Activated CD4-positive, alpha-beta T cell treated with anti-CD3 and anti-CD28 coated beads, Interleukin-2, amount 50 U/mL, for 48 hours (primary cell): ENCODE results near the gene IL11RA.

Experiments used
- DNase-seq, 2 experiments: peaks; one replicate each; pipeline ENCODE4 v3.0.0-alpha.2; 2020

IL11RA gene

DNA sequence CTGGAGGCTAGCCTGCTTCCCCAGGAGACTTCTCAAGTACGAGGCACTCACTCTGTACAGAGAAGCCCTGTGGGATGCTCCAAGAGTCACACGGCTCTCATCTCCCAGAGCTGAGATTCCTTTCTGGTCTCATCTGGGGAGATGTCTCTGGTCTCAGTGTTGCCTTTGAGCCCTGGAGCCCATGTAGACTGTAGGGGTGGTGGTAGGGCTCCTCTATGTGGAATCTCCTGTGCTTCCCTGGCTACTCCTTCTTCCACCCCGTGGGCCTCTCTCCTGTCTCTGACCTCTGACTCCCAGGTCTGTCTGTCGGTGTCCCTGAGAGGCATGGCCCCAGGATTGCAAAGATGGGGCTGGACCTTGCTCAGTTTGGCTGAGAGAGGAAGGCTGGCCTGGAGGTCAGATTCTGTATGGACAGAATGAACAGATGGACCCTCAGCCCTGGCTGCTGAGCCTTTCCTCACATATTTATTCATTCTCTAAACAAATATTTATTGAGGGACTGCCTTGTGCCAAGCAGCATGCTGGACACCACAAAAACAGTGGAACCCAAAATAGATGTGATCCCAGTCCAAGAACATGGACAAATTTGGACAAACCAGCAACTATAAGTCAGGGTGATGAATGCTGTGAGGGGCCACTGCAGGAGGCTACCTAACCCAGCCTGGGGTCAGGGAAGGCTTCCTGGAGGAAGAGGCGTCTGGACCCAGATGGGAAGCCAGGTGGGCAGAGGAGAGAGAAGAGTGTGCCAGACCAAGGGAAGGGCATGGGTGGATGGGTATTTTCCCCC is 36.5 kb downstream of the IL11RA start:
- DNase-seq: no peak

DNA sequence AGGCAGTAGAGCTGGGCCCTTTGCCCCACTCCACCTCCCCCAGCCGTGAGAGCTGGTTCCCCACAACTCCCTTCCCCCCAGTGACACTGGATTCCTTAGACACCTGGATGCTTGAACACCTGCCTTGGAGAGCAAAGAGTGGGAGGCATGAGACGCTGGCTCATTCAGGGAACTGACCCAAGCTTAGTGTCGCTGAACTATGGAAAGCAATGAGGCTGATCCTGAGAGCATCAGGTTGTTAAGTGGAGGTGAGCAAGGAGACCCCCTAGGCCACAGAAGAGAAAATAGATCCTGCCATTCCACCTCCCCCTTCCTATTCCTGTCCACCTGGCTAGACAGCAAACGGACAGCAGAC is 37.1 kb downstream of the IL11RA start:
- no peak for DNase-seq

- no peak for DNase-seq
Measured at GRCh38 chr9:34689512-34689911, 37.5 kb downstream of the IL11RA start.

DNA sequence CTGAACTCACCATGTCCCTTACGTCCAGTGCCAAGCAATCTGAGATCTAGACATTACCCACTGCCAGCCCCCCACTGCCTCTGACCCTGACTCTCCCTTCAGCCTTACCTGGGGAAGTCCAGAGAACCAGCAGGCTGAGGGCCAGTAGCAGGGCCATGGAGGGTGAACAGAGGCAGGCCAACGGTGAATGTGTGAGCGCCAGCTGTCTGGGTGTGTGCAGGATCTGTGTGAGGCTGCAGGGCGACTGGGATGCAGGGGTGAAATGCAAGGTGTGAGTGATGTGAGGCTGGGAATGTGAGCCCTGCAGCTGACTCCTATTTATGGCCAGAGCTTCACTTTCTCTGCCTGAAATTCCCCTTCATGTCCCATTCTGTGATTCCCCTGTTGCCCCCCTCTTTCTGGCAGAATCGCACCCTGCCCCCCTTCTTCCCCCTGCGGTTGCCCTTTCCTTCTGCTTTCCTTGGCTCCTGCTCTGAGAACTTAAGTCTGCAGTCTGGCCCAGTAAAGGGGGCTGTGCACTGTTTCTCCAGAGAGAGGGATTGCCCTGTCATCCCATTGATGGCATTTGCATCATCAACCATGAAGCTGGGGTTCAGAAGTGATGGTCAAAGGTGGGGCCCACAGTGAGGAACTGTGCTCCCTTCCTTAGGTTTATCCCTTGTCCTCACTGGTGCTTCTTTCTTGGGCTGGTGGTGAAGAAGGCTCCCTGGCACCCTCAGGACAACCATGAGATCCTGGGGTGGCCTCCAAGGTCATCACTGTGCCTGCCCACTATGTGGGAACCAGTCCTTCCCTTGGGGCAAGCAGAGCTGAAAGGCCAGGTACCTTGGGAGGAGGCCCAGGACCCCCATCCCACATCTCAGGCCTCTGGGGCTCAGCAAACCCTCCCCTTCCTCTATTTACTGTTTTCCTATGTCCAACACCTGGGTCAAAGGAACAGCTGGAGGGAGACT is 39.3 kb downstream of the IL11RA start, which contains the start of gene CCL19:
Gene CCL19, minus strand, starts transcription at position 294 of the 953 bp plus-strand sequence. Its CDS starts 137 bp downstream, at position 157.
- no peak for DNase-seq

- DNase-seq: no peak
Measured at GRCh38 chr9:34691936-34692315, 39.9 kb downstream of the IL11RA start.

DNA sequence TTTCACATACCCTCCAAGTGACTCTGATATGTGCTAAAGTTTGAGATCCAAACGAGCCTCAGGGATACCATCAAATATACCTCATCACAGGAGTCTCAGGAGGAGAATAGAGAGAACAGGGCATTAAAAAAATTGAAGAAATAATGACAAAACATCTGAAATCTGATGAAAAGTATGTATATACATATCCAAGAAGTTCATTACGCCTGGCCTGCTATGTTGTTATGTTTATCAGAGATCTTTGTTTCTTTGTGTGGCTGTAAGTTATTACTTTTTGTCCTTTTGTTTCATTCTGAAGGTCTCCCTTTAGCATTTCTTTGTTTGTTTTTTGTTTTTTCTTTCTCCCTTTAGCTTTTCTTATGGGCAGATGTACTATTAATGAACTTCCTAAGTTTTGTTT is 41.6 kb downstream of the IL11RA start:
- DNase-seq: no peak

- DNase-seq: no peak
Measured at GRCh38 chr9:34694811-34695210, 42.8 kb downstream of the IL11RA start.

DNA sequence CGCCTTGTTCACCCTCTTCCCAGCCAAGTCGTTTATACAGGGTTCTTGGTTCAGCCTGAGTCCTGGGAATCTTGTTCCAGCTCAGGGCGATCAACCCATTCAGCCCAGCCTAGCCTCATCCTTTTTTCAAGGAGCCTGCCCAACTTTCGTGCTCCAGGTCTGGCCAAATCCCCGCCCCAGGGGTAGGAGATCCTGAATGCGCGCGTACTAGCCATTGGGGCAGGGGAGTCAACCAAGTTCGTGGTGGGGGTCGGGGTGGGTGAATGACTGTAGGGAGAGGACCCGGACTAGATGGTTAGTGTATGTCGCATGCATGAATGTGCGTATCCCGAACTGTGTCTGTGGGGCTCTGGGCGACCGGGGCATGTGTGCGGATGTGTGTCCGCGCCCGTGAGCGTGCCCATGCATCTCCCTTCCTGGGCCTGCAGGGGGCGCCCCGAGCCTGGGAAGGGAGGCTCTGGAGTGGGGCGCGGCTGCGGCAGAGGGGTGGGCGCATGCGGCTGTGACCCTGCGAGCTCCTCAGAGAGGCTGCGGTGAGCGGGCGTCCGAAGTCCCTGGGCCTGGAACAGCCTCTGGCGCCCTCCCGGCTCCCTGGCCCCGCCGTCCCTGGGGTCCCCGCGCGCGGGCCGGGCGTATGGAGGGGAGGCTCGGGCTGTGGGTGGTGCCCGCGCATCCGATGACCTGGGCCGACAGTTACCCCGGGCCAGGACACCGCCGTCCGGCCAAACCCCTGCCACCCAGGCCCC is 49.2 kb downstream of the IL11RA start:
- DNase-seq: peak; percentile 84 to 87

DNA sequence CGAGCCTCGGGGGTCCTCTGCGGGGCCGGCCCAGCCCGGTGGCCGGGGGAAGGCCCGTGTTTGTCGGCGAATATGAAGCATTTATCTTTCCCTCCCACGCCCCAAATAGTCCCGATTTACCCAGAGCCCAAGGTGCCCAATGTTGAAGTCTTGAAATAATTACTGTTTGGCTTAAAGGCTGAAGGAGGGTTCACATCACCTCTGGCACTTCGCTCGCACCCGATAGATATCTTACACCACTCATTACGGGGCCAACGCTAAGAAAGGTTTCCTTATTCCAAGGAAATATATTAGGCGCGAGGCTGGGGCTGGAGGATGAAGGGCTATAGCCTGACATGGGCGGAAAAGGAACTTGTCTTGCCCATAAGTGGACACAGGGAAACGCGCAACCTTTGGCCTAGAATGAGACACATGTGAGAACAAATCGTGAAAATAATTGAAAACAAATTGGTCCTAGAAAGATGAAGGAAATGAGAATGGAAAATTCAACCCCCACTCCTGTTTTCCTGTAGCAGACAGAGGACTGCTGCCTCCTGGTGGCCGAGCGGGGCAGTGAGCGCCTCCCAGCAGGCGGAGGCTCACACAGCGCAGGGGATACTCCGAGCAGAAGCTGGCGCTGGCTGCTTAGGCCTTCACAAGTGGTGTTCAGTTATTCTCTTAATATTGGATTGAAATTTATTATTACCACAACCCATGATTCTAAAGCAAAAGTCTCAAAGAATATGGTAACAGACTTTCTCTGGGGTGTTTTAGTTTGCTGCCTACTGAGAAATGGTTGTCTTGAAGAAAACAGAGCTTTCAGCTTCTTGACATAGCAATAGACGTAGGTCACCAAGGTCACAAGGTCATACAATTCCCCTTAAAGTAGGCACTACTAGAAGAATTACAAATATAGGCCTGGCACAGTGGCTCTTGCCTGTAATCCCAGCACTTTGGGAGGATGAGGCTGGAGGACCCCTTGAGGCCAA is 50.1 kb downstream of the IL11RA start:
- DNase-seq: peak; percentile 90 to 91

GRCh38 chr9:34707130-34707529 is 55.1 kb downstream of the IL11RA start:
- DNase-seq: no peak

DNA sequence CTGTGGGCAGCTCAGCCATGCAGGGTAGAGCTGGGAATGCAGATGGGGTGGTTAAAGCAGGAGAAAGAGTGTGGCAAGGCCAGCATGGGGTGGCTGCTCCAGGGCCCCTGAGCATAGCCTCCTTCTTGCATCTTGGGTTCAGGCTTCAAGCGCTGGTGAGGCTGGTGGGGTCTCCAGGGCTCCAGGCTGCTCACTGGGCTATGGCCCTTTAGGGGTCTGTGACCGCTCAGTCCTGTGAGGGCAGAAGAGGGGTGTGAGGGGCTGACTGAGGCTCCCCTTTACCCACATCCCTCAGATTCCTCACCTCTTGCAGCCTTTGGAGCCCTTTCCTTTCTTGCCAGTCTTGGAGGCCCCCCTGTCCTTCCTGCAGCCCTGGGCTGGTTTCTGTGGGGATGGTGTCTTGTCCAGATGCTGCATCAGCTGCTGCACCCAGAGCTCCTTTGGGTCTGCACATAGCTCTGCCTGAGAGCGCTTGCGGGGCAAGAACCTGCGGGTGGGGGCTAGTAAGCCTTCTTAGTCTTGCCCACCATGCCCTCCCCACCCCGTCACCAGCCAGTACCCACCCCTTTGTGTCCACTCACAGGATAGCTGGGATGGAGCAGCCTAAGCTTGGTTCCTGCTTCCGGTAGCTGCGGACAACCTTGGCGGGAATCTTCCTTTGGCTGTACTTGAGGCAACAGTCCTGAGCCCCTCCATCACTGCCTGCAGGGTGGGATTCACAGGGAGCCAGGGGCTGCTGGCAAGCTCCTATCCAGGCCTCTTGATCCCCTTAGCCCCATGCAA is 57.4 kb downstream of the IL11RA start:
- DNase-seq: no peak

DNA sequence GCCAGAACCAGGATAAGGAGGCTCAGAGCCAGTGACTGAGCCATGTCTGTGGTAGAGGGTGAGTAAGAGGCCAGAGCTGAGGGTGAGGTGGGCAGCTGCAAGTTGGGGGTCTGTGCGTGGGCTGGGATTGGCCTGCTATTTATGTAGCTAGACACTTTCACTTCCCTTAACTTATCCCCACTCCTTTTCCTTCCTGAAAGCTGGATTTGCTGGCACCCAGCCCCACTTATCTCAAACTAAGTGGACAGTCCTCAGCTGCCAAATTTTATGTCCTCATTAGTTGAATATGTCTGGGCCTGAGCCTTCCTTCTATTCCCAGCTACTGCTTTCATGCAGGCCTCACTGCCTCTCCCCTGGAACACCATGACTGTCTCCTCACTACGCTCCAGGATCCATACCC is 58.0 kb downstream of the IL11RA start, which contains the start of gene CCL21:
Gene CCL21, minus strand, starts transcription at position 114 of the 400 bp plus-strand sequence. Its CDS starts 70 bp downstream, at position 44.
- no peak for DNase-seq
